ENCODE results near the gene CEPT1. TPM values are rescaled to one million over a fixed set of nuclear protein-coding genes. Genes with fewer than 3 reads are reported as not detected.

Gene CEPT1
- total and polyA plus RNA-seq, 3 experiments from 2014 or later: 23.4 to 41.3 (median 38.9) TPM

GRCh38 chr1:111141245-111142220, 1.5 kb downstream of the CEPT1 start:
- Histone ChIP-seq H3K27ac (ENCODE audit: low read depth, low read length) (peak overlapping the region; percentile 85), H3K4me3 (ENCODE audit: low read length) (peak overlapping the region; percentile 88), H3K9me3 (ENCODE audit: low read length) (no peaks in the 10 kb centered on the region), H3K27me3 (ENCODE audit: insufficient read depth, low read length, poor library complexity, severe bottlenecking) (no peaks in the 10 kb centered on the region), H3K4me1 (ENCODE audit: insufficient read depth, low read length) (peaks cover 25% of the 10 kb centered on the region), H3K36me3 (ENCODE audit: insufficient read depth, low read length) (no peaks in the 10 kb centered on the region)
- Mint-ChIP-seq H3K27me3 (no peaks in the 10 kb centered on the region), H3K4me3 (peak overlapping the region; percentile 93 to 100 (median 98)), H3K27ac (peak overlapping the region in 6 of 8 donors; percentile 56 to 100 (median 87)), H3K36me3 (peaks cover 0 to 34% (median 4%) of the 10 kb centered on the region in 3 donors), H3K4me1 (peaks cover 49 to 74% (median 73%) of the 10 kb centered on the region in 3 donors), H3K9me3 (no peaks in the 10 kb centered on the region)
- POLR2A ChIA-PET: interaction anchor here (2.0 kb wide), 1 partner anchor 58 kb away, joined by 4 read pairs; no protein-coding TSS in a partner anchor
- no peak for DNase-seq
- CTCF ChIA-PET: interaction anchor here (1.4 kb wide), 1 partner anchor 50 kb away, joined by 3 read pairs; no protein-coding TSS in a partner anchor

GRCh38 chr1:111142356-111142975, 2.4 kb downstream of the CEPT1 start:
- Histone ChIP-seq H3K9me3 (ENCODE audit: low read length) (no peaks in the 10 kb centered on the region), H3K4me1 (ENCODE audit: insufficient read depth, low read length) (peaks cover 25% of the 10 kb centered on the region), H3K27ac (ENCODE audit: low read depth, low read length) (no peak overlapping the region), H3K4me3 (ENCODE audit: low read length) (no peak overlapping the region), H3K27me3 (ENCODE audit: insufficient read depth, low read length, poor library complexity, severe bottlenecking) (no peaks in the 10 kb centered on the region), H3K36me3 (ENCODE audit: insufficient read depth, low read length) (no peaks in the 10 kb centered on the region)
- H3K4me1 Mint-ChIP-seq: peaks cover 56 to 83% (median 81%) of the 10 kb centered on the region in 3 donors
- no peaks in the 10 kb centered on the region for H3K27me3 Mint-ChIP-seq
- H3K36me3 Mint-ChIP-seq: peaks cover 0 to 30% (median 4%) of the 10 kb centered on the region in 3 donors
- peak overlapping the region in 1 of 8 donors; percentile 78 for H3K27ac Mint-ChIP-seq
- DNase-seq: no peak
- H3K4me3 Mint-ChIP-seq: peak overlapping the region in 2 of 7 donors; percentile 20 to 93
- POLR2A ChIA-PET: no interaction called here
- H3K9me3 Mint-ChIP-seq: no peaks in the 10 kb centered on the region
- CTCF ChIA-PET: interaction anchor here (1.4 kb wide), 1 partner anchor 112 kb away, joined by 4 read pairs; no protein-coding TSS in a partner anchor

- Mint-ChIP-seq H3K27me3 (no peaks in the 10 kb centered on the region), H3K4me3 (no peak overlapping the region), H3K27ac (peak overlapping the region in 1 of 8 donors; percentile 19), H3K36me3 (peaks cover 5 to 38% (median 13%) of the 10 kb centered on the region in 3 donors), H3K9me3 (no peaks in the 10 kb centered on the region), H3K4me1 (peaks cover 58 to 90% (median 85%) of the 10 kb centered on the region in 3 donors)
- ChIA-PET POLR2A (no interaction called here), CTCF (no interaction called here)
- Histone ChIP-seq H3K4me3 (ENCODE audit: low read length) (no peak overlapping the region), H3K9me3 (ENCODE audit: low read length) (no peaks in the 10 kb centered on the region), H3K36me3 (ENCODE audit: insufficient read depth, low read length) (peaks cover 11% of the 10 kb centered on the region), H3K27me3 (ENCODE audit: insufficient read depth, low read length, poor library complexity, severe bottlenecking) (no peaks in the 10 kb centered on the region), H3K27ac (ENCODE audit: low read depth, low read length) (no peak overlapping the region), H3K4me1 (ENCODE audit: insufficient read depth, low read length) (peaks cover 33% of the 10 kb centered on the region)
- DNase-seq: no peak
These were observed 5.5 kb downstream of the CEPT1 start for GRCh38 chr1:111145542-111145941.

GRCh38 chr1:111145963-111146768, 6.1 kb downstream of the CEPT1 start:
- Mint-ChIP-seq H3K9me3 (no peaks in the 10 kb centered on the region), H3K27me3 (no peaks in the 10 kb centered on the region), H3K4me1 (peaks cover 55 to 90% (median 86%) of the 10 kb centered on the region in 3 donors), H3K36me3 (peaks cover 5 to 42% (median 13%) of the 10 kb centered on the region in 3 donors), H3K4me3 (peak overlapping the region in 1 of 7 donors; percentile 59), H3K27ac (peak overlapping the region in 5 of 8 donors; percentile 1 to 78 (median 19))
- H3K4me1 ChIP-seq (ENCODE audit: insufficient read depth, low read length): peaks cover 27% of the 10 kb centered on the region
- no peak for DNase-seq
- H3K27ac ChIP-seq (ENCODE audit: low read depth, low read length): no peak overlapping the region
- POLR2A ChIA-PET: interaction anchor here (0.7 to 0.8 kb wide), 2 partner anchors 25 to 69 kb away, joined by 3 to 7 read pairs; no protein-coding TSS in a partner anchor
- no peaks in the 10 kb centered on the region for H3K9me3 ChIP-seq (ENCODE audit: low read length)
- peaks cover 11% of the 10 kb centered on the region for H3K36me3 ChIP-seq (ENCODE audit: insufficient read depth, low read length)
- CTCF ChIA-PET: no interaction called here
- H3K27me3 ChIP-seq (ENCODE audit: insufficient read depth, low read length, poor library complexity, severe bottlenecking): no peaks in the 10 kb centered on the region
- H3K4me3 ChIP-seq (ENCODE audit: low read length): no peak overlapping the region

- Mint-ChIP-seq H3K4me1 (peaks cover 60 to 90% (median 86%) of the 10 kb centered on the region in 3 donors), H3K27ac (no peak overlapping the region), H3K36me3 (peaks cover 5 to 59% (median 22%) of the 10 kb centered on the region in 3 donors), H3K27me3 (no peaks in the 10 kb centered on the region), H3K9me3 (no peaks in the 10 kb centered on the region), H3K4me3 (no peak overlapping the region)
- H3K36me3 ChIP-seq (ENCODE audit: insufficient read depth, low read length): peaks cover 11% of the 10 kb centered on the region
- no peaks in the 10 kb centered on the region for H3K27me3 ChIP-seq (ENCODE audit: insufficient read depth, low read length, poor library complexity, severe bottlenecking)
- DNase-seq: no peak
- POLR2A ChIA-PET: interaction anchor here (0.7 kb wide), 1 partner anchor 39 kb away, joined by 3 read pairs; no protein-coding TSS in a partner anchor
- CTCF ChIA-PET: no interaction called here
- peaks cover 21% of the 10 kb centered on the region for H3K4me1 ChIP-seq (ENCODE audit: insufficient read depth, low read length)
- no peaks in the 10 kb centered on the region for H3K9me3 ChIP-seq (ENCODE audit: low read length)
- no peak overlapping the region for H3K27ac ChIP-seq (ENCODE audit: low read depth, low read length)
- H3K4me3 ChIP-seq (ENCODE audit: low read length): no peak overlapping the region
These were observed 7.9 kb downstream of the CEPT1 start for GRCh38 chr1:111147948-111148347.

GRCh38 chr1:111148376-111148881, 8.4 kb downstream of the CEPT1 start:
- H3K9me3 ChIP-seq (ENCODE audit: low read length): no peaks in the 10 kb centered on the region
- Mint-ChIP-seq H3K4me3 (no peak overlapping the region), H3K9me3 (no peaks in the 10 kb centered on the region), H3K27me3 (no peaks in the 10 kb centered on the region), H3K36me3 (peaks cover 6 to 64% (median 27%) of the 10 kb centered on the region in 3 donors), H3K4me1 (peaks cover 61 to 90% (median 86%) of the 10 kb centered on the region in 3 donors), H3K27ac (peak overlapping the region in 2 of 8 donors; percentile 20 to 35)
- no peak overlapping the region for H3K27ac ChIP-seq (ENCODE audit: low read depth, low read length)
- ChIA-PET CTCF (no interaction called here), POLR2A (interaction anchor here (0.7 kb wide), 1 partner anchor 38 kb away, joined by 3 read pairs; no protein-coding TSS in a partner anchor)
- no peak overlapping the region for H3K4me3 ChIP-seq (ENCODE audit: low read length)
- H3K36me3 ChIP-seq (ENCODE audit: insufficient read depth, low read length): peaks cover 11% of the 10 kb centered on the region
- peaks cover 25% of the 10 kb centered on the region for H3K4me1 ChIP-seq (ENCODE audit: insufficient read depth, low read length)
- H3K27me3 ChIP-seq (ENCODE audit: insufficient read depth, low read length, poor library complexity, severe bottlenecking): no peaks in the 10 kb centered on the region
- no peak for DNase-seq

GRCh38 chr1:111151838-111152237, 11.8 kb downstream of the CEPT1 start:
- CTCF ChIA-PET: no interaction called here
- H3K4me3 Mint-ChIP-seq: peak overlapping the region in 5 of 7 donors; percentile 32 to 62 (median 40)
- peaks cover 16% of the 10 kb centered on the region for H3K36me3 ChIP-seq (ENCODE audit: insufficient read depth, low read length)

More at GRCh38 chr1:111151838-111152237, 11.8 kb downstream of the CEPT1 start:
- H3K4me3 ChIP-seq (ENCODE audit: low read length): no peak overlapping the region
- no peaks in the 10 kb centered on the region for H3K27me3 ChIP-seq (ENCODE audit: insufficient read depth, low read length, poor library complexity, severe bottlenecking)
- no peak overlapping the region for H3K27ac ChIP-seq (ENCODE audit: low read depth, low read length)
- POLR2A ChIA-PET: no interaction called here
- Mint-ChIP-seq H3K27me3 (no peaks in the 10 kb centered on the region), H3K27ac (peak overlapping the region in 7 of 8 donors; percentile 34 to 74 (median 52)), H3K36me3 (peaks cover 18 to 84% (median 41%) of the 10 kb centered on the region in 3 donors), H3K9me3 (no peaks in the 10 kb centered on the region), H3K4me1 (peaks cover 69 to 94% (median 94%) of the 10 kb centered on the region in 3 donors)
- peaks cover 23% of the 10 kb centered on the region for H3K4me1 ChIP-seq (ENCODE audit: insufficient read depth, low read length)
- no peak for DNase-seq
- no peaks in the 10 kb centered on the region for H3K9me3 ChIP-seq (ENCODE audit: low read length)

Data from CD8-positive, alpha-beta memory T cell (primary cell).